GM18867 (cell line): Measurements from ENCODE around the gene GNL2.
"Not testable (repeated sequence)": the region's sequence is repeated elsewhere in the genome, so short reads cannot be mapped to it uniquely, and the experiment has no call there.

Source experiments
- ATAC-seq: cut with Tn5 transposase; IDR thresholded peaks from one replicate; pipeline ENCODE4 v1.9.1; 2021; ENCODE audit warnings: mild to moderate bottlenecking, moderate library complexity; ENCODE audit not compliant: unreplicated experiment

The GNL2 gene

DNA sequence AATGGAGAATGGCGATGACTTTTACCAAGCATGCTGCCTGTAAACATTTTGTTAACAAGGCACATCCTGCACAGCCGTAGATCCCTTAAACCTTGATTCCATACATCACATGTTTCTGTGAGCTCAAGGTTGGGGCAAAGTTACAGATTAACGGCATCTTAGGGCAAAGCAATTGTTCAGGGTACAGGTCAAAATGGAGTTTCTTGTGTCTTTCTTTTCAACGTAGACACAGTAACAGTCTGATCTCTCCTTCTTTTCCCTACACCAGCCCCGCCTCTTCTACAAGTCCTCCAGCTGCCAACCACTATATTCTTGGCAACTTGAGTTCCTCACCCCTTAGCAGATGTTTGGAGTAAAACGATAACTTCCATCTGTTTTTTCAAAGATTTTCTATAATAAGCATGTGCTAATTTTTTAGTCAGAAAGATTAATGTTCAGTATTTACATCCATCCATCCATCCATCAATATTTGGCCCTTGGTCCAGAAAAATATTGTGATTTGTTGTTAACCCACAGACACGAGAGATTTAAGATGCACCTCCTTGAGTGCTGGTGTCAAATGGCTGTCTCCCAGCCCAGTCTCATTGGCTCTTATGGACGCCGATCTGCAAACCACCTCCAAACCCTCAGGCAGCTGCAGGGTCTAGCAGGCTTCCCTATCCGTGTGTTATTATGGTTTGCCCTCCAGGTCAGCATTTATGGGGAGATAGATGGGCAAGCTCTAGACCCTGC is 35.2 kb downstream of the GNL2 start:
- no peak for ATAC-seq

DNA sequence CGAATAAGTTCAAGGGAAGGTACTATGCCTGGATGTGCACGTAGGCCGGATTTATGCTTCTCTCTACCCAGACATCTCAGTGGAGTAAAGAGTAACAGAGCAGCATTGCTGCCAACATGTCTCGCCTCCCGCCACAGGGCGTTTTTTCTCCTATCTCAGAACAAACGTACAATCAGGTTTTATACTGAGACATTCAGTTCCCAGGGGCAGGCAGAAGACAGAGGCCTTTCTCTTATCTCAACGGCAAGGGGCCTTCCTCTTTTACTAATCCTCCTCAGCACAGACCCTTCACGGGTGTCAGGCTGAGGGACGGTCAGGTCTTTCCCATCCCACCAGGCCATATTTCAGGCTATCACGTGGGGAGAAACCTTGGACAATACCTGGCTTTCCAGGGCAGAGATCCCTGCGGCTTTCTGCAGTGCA is 35.8 kb downstream of the GNL2 start:
- ATAC-seq: not testable (repeated sequence)

DNA sequence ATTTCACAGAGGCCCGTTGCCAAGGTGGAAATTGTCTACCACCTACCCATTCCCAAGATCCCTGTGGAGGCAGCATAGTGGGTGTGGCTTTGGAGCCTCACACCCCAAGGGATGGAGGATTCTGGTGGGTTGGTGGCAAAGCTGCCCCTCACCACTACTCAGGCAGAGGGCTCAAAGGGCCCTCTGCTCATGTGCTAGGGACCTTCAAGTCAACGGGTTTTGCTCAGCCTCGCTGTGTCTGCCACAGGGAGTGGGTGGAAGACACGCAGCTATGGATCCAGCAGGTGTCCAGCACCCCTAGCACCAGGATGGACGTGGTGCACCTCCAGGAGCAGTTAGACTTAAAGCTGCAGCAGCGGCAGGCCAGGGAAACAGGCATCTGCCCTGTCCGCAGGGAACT is 36.7 kb downstream of the GNL2 start:
- ATAC-seq: no peak

DNA sequence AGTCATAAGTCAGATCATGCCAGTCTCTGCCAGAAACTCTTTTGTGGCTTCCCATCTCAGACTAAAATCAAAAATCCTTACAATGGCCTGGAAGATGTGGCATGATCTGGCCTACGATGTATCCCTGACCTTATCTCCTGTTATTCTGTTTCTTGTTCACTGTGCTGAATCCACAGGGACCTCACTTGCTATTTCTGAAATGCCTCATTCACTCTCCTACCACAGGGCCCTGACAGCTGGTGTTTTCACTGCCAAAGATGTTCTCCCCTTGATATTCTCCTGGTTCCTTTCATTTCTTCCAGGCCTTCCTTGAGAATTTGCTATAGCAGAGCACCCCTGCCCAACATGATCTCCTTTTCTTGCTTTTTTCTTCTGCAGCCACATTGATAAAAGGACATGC is 37.3 kb downstream of the GNL2 start:
- ATAC-seq: no peak

DNA sequence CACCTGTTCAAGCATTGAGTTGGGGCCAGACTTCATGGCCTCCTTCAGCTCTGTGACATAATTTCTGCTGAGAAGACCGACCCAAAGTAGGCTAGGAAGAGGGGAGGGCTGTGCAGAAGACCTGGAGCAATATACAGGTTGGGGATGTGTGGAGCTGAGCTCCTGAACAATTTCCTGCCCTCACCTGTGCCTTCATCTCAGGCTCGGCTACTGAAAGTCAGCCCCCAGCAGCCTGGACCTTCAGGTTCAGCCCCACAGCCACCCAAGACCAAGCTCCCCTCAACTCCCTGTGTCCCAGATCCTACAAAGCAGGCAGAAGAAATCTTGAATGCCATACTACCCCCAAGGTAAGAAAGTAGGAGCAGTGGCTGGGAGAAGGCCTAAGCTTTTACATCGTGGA is 38.3 kb downstream of the GNL2 start:
- no peak for ATAC-seq

DNA sequence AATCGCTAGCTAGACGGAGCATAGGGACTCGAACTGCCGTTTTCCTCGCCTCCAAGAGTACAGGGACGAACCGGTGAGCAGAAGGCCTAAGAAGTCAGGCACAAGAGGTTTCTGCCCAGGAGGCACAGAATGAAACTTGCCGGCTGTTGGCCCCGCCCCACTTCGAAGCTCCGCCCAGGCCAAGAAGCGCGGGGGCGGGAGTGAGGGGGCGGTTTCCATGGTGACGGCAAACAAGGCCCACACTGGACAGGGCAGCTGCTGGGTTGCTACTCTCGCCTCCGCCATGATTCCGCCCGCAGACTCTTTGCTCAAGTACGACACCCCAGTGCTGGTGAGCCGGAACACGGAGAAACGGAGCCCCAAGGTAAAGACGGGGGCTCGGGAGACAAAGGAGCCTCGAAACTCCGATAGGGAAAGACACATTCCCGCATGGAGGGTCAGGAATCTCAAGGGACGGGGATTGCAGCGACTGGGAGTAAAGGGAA is 39.0 kb downstream of the GNL2 start, which contains the start of gene DNALI1:
Gene DNALI1 (plus strand): TSS at position 229 of the 485 bp plus-strand sequence. CDS start 55 bp downstream, at position 284.
- no peak for ATAC-seq

DNA sequence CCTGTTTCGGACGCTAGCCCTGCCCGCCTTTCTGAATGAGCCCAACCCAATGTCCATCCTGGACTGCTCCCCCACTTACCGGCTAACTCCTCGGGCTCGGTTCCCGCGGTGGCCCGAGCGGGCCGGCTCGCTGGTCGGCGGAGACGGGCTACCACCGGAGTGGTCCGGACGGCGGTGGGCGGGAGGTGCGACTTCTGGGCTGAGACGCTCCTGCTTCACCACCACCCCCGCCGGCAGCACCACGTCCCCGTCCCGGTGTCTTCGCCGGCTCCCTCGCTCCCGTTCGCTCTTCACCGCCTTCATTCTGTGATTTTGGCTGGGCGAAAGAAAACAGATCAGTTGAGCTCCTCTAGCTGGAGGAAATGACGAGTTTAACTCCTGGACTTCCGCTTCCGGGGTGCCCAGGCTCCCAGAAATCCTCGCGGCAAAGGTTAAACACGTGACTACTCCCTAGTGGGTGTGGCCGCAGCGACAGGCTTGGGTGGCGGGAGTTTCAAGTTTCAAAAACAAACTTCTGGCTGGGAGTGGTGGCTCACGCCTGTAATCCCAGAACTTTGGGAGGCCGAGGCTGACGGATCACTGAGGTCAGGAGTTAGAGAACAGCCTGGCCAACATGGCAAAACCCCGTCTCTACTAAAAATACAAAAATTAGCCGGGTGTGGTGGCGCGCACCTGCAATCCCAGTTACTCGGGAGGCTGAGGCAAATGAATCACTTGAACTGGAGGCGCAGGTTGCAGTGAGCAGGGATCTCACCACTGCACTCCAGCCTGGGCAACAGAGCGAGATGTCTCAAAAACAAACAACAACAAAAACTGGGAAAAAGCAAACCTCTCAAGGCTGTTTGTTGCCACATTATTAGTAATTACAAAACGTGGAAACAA is 41.6 kb downstream of the GNL2 start, which contains the start of gene SNIP1:
Gene SNIP1 (minus strand): TSS at position 367 of the 882 bp plus-strand sequence. CDS start 64 bp downstream, at position 303.
- peak; percentile 77 for ATAC-seq

DNA sequence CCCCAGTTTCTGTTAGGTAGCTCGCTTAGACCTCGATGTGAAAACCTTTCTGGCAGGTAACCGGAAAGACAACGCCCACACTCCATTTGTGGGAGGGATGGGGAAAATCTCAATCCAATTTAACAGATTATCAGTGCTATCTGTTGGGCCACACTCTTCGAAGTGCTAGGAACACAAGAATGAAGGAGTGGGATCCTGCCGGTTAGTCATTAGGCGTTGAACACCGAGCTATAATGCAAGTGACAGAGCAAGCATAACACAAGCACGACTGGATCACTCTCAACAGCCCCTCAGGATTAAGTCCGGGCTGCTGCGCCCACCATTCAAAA is 42.2 kb downstream of the GNL2 start:
- ATAC-seq: no peak

DNA sequence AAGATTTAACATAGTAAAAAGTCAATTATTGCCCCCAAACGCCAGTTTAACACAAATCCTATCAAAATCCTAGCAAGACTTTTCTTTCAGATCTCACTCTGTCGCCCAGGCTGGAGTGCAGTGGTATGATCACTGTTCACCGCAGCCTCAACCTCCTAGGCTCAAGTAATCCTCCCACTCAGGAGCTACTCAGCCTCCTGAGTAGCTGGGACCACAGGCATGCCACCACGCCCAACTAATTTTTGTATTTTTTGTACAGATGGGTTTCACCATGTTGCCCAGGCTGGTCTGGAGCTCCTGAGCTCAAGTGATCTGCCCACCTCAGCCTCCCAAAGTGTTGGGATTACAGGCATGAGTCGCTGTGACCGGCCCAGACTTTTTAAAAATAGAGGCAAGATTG is 46.4 kb downstream of the GNL2 start:
- no peak for ATAC-seq

DNA sequence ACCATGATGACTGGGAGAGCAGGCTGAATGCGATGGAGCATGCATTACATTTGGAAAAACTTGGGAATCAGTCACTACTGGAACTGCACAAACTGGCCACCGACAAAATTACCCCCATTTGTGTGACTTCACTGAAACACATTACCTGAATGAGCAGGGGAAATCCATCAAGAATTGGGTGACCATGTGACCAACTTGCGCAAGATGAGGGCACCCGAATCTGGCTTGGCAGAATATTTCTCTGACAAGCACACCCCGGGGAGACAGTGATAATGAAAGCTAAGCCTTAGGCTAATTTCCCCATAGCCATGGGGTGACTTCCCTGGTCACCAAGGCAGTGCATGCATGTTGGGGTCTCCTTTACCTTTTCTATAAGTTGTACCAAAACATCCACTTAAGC is 50.7 kb downstream of the GNL2 start:
- no peak for ATAC-seq

DNA sequence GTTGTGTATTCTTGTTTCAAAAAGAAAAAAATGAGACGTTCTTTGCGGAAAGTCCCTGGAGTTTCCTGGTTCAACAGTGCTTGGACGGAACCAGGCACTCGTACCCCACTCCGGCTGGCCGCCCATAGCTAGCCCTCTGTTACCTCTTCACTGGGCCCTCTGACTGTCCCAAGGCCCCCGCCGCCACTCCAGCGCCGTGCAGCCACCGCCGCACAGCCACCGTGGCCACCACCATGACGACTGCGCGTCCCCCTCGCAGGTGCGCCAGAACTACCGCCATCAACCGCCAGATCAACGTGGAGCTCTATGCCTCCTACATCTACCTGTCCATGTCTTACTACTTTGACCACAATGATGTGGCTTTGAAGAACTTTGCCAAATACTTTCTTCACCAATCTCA is 51.2 kb downstream of the GNL2 start:
- no peak for ATAC-seq

DNA sequence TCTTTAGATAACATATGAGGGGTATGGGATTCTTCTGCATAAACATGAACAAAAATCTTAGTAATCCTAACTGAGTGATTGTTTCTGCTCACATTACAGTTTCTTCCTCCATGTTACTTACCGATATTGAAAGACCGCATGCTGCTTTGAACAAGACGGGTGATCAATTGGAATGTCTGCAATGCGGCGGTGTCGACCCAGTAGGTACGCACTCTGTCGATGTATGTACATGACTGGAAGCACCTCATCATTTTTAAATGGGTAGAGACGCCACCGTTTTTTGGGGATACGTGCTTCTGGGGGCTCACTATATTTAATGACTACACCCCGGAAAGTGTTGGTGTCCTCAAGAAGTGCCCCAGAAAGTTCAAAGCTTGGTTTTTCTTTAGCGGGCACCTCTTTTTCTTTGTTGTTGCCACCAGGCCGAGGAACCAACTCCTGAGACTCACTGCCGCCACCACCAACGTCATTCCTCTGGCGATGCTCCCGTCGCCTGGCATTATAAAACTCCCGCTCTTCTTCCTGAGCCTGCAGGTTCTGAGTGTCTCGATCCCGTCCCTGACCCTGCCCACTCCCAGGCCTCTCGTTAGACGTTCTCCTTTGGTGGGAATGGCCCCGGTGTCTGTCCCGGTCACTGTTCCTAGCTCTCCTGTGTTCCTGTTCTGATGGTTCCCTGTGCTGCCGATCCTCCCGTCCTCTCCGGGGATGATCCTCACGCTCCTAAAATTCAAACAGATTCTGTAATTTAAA is 55.5 kb downstream of the GNL2 start:
- no peak for ATAC-seq

DNA sequence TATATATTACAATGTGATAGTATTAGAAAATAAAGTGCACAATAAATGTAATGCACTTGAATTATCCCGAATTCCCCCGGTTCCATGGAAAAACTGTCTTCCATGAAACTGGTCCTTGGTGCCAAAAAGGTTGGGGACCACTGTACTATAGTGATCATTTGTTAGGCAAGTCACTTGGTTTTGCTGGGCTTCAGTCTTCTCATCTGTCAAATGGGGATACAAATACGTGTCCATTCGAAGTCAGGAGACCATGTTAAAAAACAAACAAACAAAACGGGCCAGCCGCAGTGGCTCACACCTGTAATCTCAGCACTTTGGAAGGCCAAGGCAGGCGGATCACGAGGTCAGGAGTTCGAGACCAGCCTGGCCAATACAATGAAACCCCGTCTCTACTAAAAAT is 56.6 kb downstream of the GNL2 start:
- not testable (repeated sequence) for ATAC-seq

DNA sequence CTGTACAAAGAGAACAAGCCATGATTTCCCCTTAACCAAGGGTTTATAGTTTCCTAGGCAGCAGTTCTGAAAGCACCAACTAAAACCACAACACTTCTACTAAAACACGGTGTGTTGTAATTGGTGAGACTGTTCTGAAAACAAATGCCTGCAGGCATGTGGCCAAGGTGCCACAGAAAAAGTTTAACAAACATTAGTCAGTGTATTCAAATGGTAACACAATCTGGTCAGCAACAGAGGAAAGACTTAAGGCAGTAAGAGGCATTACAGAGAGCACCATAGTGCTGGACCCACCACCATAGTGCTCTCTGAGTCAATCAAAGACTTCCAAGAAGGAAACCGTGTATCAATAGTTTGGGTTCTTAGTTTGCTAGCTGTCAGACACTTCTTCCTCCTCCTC is 58.4 kb downstream of the GNL2 start:
- ATAC-seq: no peak

DNA sequence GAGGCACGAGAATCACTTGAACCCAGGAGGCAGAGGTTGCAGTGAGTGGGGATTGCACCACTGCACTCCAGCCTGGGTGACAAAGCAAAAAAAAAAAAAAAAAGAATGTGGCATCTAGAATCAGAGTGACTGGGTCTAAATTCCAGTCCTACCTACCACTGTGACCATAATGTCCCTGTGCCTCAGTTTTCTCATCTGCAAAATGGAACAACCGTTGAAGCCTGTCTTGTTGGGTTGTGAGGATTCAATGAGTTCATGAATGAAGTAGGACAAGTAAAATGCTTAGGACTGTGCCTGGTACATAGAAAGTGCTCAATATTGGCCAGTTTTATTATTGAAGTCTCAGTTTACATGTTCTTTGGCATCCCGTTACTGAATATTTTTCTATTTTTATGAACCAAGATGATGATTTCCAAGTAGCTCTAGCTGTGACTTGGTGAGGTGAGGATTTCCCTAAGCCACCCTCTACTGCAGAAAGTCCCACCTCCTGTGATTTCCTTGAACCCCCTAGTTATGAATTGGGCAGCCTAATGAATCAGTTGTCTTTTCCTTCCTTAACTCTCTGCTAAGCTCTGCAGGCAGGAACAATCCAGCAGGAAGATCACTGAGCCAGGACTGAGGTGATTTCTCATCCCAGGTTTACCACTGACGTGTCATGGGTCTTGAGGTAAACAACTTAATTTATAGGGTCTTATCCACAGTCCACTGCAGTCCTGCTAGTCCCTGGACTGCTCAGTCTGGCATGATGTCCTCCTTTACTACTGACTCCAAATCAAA is 62.2 kb downstream of the GNL2 start:
- no peak for ATAC-seq

DNA sequence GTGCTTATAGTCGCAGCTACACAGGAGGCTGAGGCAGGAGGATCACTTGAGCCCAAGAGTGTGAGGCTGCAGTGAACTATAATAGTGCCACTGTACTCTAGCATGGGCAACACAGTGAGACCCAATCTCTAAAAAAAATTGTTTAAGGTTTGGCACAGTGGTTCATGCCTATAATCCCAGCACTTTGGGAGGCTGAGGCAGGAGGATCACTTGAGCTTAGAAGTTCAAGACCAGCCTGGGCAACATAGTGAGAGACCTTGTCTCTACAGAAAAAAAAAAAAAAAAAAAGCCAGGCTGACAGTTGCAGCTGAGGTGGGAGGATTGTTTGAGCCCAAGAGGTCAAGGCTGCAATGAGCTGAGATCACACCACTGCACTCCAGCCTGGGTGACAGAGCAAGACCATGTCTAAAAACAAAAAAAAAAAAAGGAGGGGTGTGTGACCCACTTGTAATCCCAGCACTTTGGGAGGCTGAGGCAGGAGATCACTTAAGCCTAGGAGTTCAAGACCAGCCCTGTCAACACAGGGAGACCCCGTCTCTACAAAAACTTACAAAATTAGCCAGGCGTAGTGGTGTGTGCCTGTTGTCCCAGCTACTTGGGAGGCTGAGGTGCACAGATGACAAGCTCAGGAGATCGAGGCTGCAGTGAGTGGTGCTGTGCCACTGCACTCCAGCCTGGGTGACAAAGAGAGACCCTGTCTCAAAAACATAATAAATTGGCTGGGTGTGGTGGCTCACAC is 63.1 kb downstream of the GNL2 start:
- ATAC-seq: not testable (repeated sequence)

DNA sequence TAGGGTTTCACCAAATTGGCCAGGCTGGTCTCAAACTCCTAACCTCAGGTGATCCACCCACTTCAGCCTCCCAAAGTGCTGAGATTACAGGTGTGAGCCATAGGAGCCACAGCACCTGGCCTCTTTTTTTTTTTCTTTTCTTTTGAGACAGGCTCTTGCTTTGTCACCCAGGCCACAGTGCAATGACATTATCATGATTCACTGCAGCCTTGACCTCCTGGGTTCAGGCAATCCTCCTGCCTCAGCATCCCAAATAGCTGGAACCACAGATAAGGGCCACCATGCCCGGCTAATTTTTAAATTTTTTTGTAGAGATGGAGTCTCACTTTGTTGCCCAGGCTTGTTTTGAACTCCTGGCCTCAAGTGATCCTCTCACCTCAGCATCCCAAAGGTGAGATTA is 65.8 kb downstream of the GNL2 start:
- ATAC-seq: not testable (repeated sequence)

DNA sequence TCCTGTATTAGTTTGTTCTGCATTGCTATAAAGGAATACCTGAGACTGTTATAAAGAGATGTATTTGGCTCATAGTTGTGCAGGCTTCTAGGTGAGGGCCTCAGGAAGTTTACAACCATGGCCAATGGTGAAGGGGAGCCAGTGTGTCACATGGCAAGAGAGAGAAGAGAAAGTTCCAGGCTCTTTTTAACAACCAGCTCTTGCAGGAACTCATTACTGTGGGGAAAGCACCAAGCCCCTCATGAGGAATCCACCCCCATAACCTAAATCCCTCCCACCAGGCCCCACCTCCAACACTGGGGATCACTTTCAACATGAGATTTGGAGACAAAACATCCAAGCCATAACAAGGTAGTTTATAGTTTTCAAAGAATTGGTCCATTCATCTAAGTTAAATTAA is 76.1 kb downstream of the GNL2 start:
- no peak for ATAC-seq

DNA sequence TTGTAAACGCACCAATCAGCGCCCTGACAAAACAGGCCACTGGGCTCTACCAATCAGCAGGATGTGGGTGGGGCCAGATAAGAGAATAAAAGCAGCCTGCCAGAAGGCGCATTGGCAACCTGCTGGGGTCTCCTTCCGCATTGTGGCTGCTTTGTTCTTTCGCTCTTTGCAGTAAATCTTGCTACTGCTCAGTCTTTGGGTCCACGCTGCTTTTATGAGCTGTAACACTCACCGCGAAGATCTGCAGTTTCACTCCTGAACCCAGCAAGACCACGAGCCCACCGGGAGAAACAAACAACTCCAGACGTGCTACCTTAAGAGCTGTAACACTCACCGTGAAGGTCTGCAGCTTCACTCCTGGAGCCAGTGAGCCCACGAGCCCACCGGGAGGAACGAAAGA is 76.8 kb downstream of the GNL2 start:
- ATAC-seq: not testable (repeated sequence)

DNA sequence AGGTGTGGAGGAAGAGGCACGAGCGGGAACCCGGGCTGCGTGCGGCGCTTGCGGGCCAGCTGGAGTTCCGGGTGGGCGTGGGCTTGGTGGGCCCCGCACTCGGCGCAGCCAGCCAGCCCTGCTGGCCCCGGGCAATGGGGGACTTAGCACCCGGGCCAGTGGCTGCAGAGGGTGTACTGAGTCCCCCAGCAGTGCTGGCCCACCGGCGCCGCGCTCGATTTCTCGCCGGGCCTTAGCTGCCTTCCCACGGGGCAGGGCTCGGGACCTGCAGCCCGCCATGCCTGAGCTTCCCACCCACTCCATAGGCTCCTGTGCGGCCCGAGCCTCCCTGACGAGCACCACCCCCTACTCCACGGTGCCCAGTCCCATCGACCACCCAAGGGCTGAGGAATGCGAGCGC is 77.5 kb downstream of the GNL2 start:
- ATAC-seq: not testable (repeated sequence)
